GM21381 (cell line): Measurements from ENCODE around the gene CCDC30.

Experiments used
- ATAC-seq: cut with Tn5 transposase; IDR thresholded peaks from one replicate; pipeline ENCODE4 v1.9.1; 2021; ENCODE audit warnings: mild to moderate bottlenecking, moderate library complexity; ENCODE audit not compliant: unreplicated experiment

The CCDC30 gene

GRCh38 chr1:42462828-42463763, at the start of gene CCDC30:
CCDC30 (plus strand) TSS chr1:42463286; CDS start chr1:42480552, 17,266 bp downstream.
- peak; percentile 97 for ATAC-seq

- ATAC-seq: no peak
Observed at GRCh38 chr1:42414551-42415496, 48.3 kb upstream of the CCDC30 start.

GRCh38 chr1:42417166-42417565, 45.9 kb upstream of the CCDC30 start:
- no peak for ATAC-seq

- no peak for ATAC-seq
Observed at GRCh38 chr1:42418516-42418915, 44.6 kb upstream of the CCDC30 start.

GRCh38 chr1:42419126-42419821, 43.8 kb upstream of the CCDC30 start:
- ATAC-seq: no peak

- no peak for ATAC-seq
Observed at GRCh38 chr1:42420121-42420520, 43.0 kb upstream of the CCDC30 start.

- ATAC-seq: no peak
Observed at GRCh38 chr1:42420911-42421585, 42.0 kb upstream of the CCDC30 start.

GRCh38 chr1:42422737-42423136, 40.3 kb upstream of the CCDC30 start:
- ATAC-seq: no peak

- ATAC-seq: no peak
Observed at GRCh38 chr1:42423681-42424080, 39.4 kb upstream of the CCDC30 start.

GRCh38 chr1:42424201-42424600, 38.9 kb upstream of the CCDC30 start:
- no peak for ATAC-seq

GRCh38 chr1:42427240-42427639, 35.8 kb upstream of the CCDC30 start:
- ATAC-seq: no peak

- ATAC-seq: no peak
Observed at GRCh38 chr1:42429603-42430002, 33.5 kb upstream of the CCDC30 start.

GRCh38 chr1:42430286-42431135, 32.6 kb upstream of the CCDC30 start:
- ATAC-seq: no peak

GRCh38 chr1:42431514-42431913, 31.6 kb upstream of the CCDC30 start:
- no peak for ATAC-seq

- ATAC-seq: no peak
Observed at GRCh38 chr1:42432714-42433113, 30.4 kb upstream of the CCDC30 start.

- ATAC-seq: no peak
Observed at GRCh38 chr1:42433369-42433768, 29.7 kb upstream of the CCDC30 start.

GRCh38 chr1:42434340-42434739, 28.7 kb upstream of the CCDC30 start:
- ATAC-seq: no peak

GRCh38 chr1:42439940-42440339, 23.1 kb upstream of the CCDC30 start:
- ATAC-seq: no peak

GRCh38 chr1:42442662-42443061, 20.4 kb upstream of the CCDC30 start:
- no peak for ATAC-seq
